Bronchial epithelial cell (primary cell): Measurements from ENCODE around the gene THRB. TPM values are rescaled to one million over a fixed set of nuclear protein-coding genes. Genes with fewer than 3 reads are reported as not detected.

ENCODE experiments used
- DNase-seq: peaks from one replicate; pipeline ENCODE4 v3.0.0-alpha.2; 2010; ENCODE audit warnings: low read depth
- FAIRE-seq: peaks from 2 replicates; lab custom pipeline; 2011; peaks lifted over from hg19 to GRCh38; lab: Jason Lieb, UNC
- H3K27me3 ChIP-seq: 2 replicates; pipeline ENCODE4 v1.5.1; 2011; ENCODE audit warnings: low read length; ENCODE audit not compliant: control insufficient read depth, insufficient read depth
- H3K36me3 ChIP-seq: 2 replicates; pipeline ENCODE4 v1.5.1; 2011; ENCODE audit warnings: low read length; ENCODE audit not compliant: control insufficient read depth, insufficient read depth
- H3K4me3 ChIP-seq: 2 replicates; pipeline ENCODE4 v1.5.1; 2011; ENCODE audit warnings: mild to moderate bottlenecking, low read depth, low read length, control low read depth
- CTCF ChIP-seq: IDR thresholded peaks from 2 replicates; pipeline ENCODE4 v1.5.1; 2011; ENCODE audit warnings: mild to moderate bottlenecking, moderate library complexity, low read length, control low read depth, inconsistent platforms; ENCODE audit not compliant: insufficient read depth, severe bottlenecking
- total RNA-seq: library from RNA; depleted of rRNA; stranded (reverse); fragments of >200 nt; gene quantifications from 2 replicates; pipeline ENCODE4 v1.2.1, GENCODE V29; 2014

THRB gene
- total RNA-seq, 1 donor from 2014 or later, result 7.6 TPM

DNA sequence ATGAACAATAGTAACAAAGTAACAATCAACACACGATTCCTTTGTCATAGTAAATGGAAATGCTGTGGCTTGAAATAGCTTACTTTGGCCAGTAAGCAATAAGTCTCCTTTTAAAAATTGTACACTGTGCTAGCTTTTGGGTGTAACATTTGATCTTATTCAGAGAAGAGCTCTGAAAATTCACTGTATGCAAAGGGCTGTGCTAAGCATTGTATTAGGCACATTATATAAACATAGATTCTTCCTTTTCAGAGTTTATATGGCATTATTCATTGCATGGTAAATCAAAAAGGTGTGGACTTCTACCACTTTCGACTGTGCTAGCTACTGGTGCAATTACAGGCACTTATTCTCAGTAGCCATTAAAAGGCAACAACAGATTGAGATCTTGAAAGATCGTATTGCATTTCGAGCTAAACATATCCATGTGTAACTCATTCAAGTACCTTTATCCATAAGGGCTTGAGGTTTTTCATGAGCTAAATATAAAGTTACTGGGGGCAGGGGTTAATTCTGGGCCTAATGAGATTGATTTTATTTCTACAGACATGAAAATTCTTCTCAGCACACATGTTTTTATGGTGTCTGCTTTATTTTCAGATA is 302.7 kb downstream of the THRB start:
- Histone ChIP-seq H3K36me3 (no peaks in the 10 kb centered on the region), H3K4me3 (no peak overlapping the region), H3K27me3 (no peaks in the 10 kb centered on the region)
- no peak for FAIRE-seq
- TF ChIP-seq CTCF, result no peak
- no peak for DNase-seq

DNA sequence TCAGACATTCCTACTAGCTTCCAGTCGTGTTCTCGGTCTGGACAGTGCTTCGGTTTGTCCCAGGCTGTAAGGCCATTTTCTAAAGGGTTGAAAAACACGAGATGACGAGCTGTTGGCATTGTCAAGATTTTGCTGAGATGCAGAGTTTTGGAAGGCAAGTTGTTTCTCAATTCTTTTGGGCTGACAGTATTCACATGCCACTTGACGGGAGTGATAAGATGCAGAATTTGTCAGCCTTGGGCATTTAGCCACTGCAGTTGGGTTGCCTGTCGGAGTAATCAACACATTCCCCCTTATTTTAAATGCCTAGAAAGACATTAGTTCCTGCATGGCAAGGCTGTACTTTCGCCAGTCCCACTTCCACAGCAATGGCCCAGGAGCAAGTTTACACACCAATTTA is 304.4 kb downstream of the THRB start:
- no peaks in the 10 kb centered on the region for H3K27me3 ChIP-seq
- peak; percentile 36 for FAIRE-seq
- DNase-seq, result no peak
- TF ChIP-seq CTCF, result no peak
- no peak overlapping the region for H3K4me3 ChIP-seq
- H3K36me3 ChIP-seq, result no peaks in the 10 kb centered on the region

- FAIRE-seq (no peak), DNase-seq (peak; percentile 68)
- Histone ChIP-seq H3K36me3 (no peaks in the 10 kb centered on the region), H3K4me3 (no peak overlapping the region), H3K27me3 (no peaks in the 10 kb centered on the region)
- TF ChIP-seq CTCF, result peak; percentile 63
Measured at GRCh38 chr3:24185738-24186384, 308.8 kb downstream of the THRB start.

DNA sequence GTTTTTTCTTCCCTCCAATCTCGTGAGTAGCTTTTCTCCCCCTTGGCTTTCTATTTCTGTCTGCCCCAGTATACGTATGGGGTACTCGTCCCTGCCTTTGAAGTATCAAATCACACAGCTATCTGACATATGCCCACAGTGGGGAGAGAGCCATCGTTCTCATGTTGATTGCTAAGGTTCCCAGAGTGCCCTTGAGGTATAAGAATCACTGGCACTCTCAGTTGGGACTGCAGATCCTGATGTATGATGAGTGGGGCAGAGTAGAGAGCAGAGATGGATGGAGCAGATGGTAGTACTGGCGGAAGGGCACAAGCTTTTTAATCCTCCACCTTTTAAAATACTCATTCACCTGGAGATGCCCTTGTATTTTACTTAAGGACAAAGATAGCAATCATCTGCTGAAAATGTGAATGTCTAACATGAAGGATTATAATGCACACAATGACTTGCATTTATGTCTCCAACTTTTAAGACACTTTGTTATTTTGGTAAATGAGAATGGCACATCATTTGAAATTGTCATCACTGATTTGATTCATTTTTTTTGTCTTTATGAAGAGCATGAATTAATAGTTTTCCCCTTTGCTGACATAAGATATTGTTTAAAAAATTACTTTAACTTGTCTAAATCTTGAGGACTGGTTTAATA is 310.0 kb downstream of the THRB start:
- no peaks in the 10 kb centered on the region for H3K36me3 ChIP-seq
- no peak overlapping the region for H3K4me3 ChIP-seq
- no peaks in the 10 kb centered on the region for H3K27me3 ChIP-seq
- DNase-seq (no peak), FAIRE-seq (no peak)
- TF ChIP-seq CTCF, result no peak

- TF ChIP-seq CTCF, result no peak
- FAIRE-seq (no peak), DNase-seq (no peak)
- no peak overlapping the region for H3K4me3 ChIP-seq
- no peaks in the 10 kb centered on the region for H3K36me3 ChIP-seq
- no peaks in the 10 kb centered on the region for H3K27me3 ChIP-seq
Measured at GRCh38 chr3:24182756-24183155, 311.9 kb downstream of the THRB start.
